H1 (cell line): ENCODE data around the gene CLRN1. TPM values are rescaled to one million over a fixed set of nuclear protein-coding genes. Genes with fewer than 3 reads are reported as not detected.

Experiments
- CTCF ChIA-PET: fragments of 300-600 bp; sonication (Branson Sonifier 250); formaldehyde crosslinking; loops from one replicate; lab custom pipeline; 2021; ENCODE audit not compliant: partially characterized antibody; lab: Charles Lee
- POLR2A ChIA-PET: fragments of 300-600 bp; sonication (Branson Sonifier 250); formaldehyde crosslinking; loops from one replicate; lab custom pipeline; 2021; ENCODE audit warnings: inconsistent platforms; ENCODE audit not compliant: partially characterized antibody; lab: Charles Lee
- DNase-seq, 2 experiments: peaks; one replicate each; pipeline versions ENCODE4 v3.0.0 to v3.0.0-alpha.2; 2010 to 2022; ENCODE audit warnings: low spot score in 2 of 2, low read depth in 1 of 2, mixed read lengths in 1 of 2
- FAIRE-seq: peaks from 2 replicates; lab custom pipeline; 2011; peaks lifted over from hg19 to GRCh38; lab: Jason Lieb, UNC
- H2AFZ ChIP-seq: 2 replicates; pipeline ENCODE4 v1.8.1; 2012; ENCODE audit warnings: low read length, inconsistent platforms
- H2AK5ac ChIP-seq: 2 replicates; pipeline ENCODE4 v1.6.1; 2013; ENCODE audit warnings: low read depth, low read length
- H2BK120ac ChIP-seq: replicated peaks from 2 replicates; pipeline ENCODE3; 2013; ENCODE audit warnings: low read depth, low read length, inconsistent platforms
- H2BK12ac ChIP-seq: 2 replicates; pipeline ENCODE4 v1.6.1; 2013; ENCODE audit warnings: low read depth, low read length
- H2BK15ac ChIP-seq: 2 replicates; pipeline ENCODE4 v1.6.1; 2013; ENCODE audit warnings: low read length
- H2BK20ac ChIP-seq: 2 replicates; pipeline ENCODE4 v1.6.1; 2013; ENCODE audit warnings: low read length
- H2BK5ac ChIP-seq: 2 replicates; pipeline ENCODE4 v1.6.1; 2013; ENCODE audit warnings: low read depth, low read length
- H3K14ac ChIP-seq: 2 replicates; pipeline ENCODE4 v1.6.1; 2013; ENCODE audit warnings: inconsistent platforms; ENCODE audit not compliant: insufficient read length
- H3K18ac ChIP-seq: 2 replicates; pipeline ENCODE4 v1.6.1; 2013; ENCODE audit warnings: low read length; ENCODE audit errors: extremely low read depth
- H3K23ac ChIP-seq: 2 replicates; pipeline ENCODE4 v1.6.1; 2013; ENCODE audit warnings: inconsistent platforms; ENCODE audit not compliant: insufficient read length
- H3K23me2 ChIP-seq: 2 replicates; pipeline ENCODE4 v1.6.1; 2013; ENCODE audit warnings: low read depth, low read length
- H3K27ac ChIP-seq: 2 replicates; pipeline ENCODE4 v1.6.1; 2011; ENCODE audit warnings: low read depth, low read length, inconsistent platforms
- H3K27me3 ChIP-seq, 4 experiments: replicated peaks in 1 of 4; 1 replicate in 1 of 4; 2 replicates in 3 of 4; pipeline versions ENCODE4 v1.6.1 to v1.8.1; 2011 to 2013; ENCODE audit warnings: low read length in 3 of 4, mild to moderate bottlenecking in 3 of 4, inconsistent platforms in 2 of 4, mixed read lengths in 2 of 4, moderate library complexity in 1 of 4; ENCODE audit not compliant: control insufficient read depth in 3 of 4, insufficient read depth in 3 of 4; ENCODE audit errors: extremely low read depth in 1 of 4
- H3K36me3 ChIP-seq, 4 experiments: 2 replicates each; pipeline versions ENCODE4 v1.6.1 to v1.8.1; 2011 to 2013; ENCODE audit warnings: mild to moderate bottlenecking in 4 of 4, low read length in 3 of 4, moderate library complexity in 2 of 4, control low read depth in 1 of 4, inconsistent platforms in 1 of 4; ENCODE audit not compliant: insufficient read depth in 4 of 4, control insufficient read depth in 2 of 4
- H3K4ac ChIP-seq: replicated peaks from 2 replicates; pipeline ENCODE3; 2013; ENCODE audit warnings: low read length, low read depth, mixed read lengths, inconsistent platforms; ENCODE audit not compliant: insufficient read length
- H3K4me1 ChIP-seq, 4 experiments: replicated peaks in 1 of 4; 1 replicate in 1 of 4; 2 replicates in 3 of 4; pipeline versions ENCODE4 v1.6.1 to v1.8.1; 2011 to 2013; ENCODE audit warnings: low read length in 3 of 4, inconsistent platforms in 2 of 4, mixed read lengths in 1 of 4; ENCODE audit not compliant: insufficient read depth in 4 of 4, control insufficient read depth in 3 of 4
- H3K4me2 ChIP-seq, 2 experiments: 2 replicates each; pipeline versions ENCODE4 v1.6.1 to v1.8.1; 2011 to 2013; ENCODE audit warnings: low read depth in 2 of 2, low read length in 2 of 2, control low read depth in 1 of 2, inconsistent platforms in 1 of 2, mild to moderate bottlenecking in 1 of 2; ENCODE audit not compliant: insufficient read depth in 1 of 2
- H3K4me3 ChIP-seq, 4 experiments: fragments of 200-600, 300-600 bp in 1 of 4; sonication (generic), shearing (Covaris generic), sonication (Bioruptor Twin) in 1 of 4; 2 replicates each; pipeline versions ENCODE4 v1.5.1 to v1.8.1; 2011 to 2016; ENCODE audit warnings: low read length in 4 of 4, low read depth in 3 of 4, control low read depth in 2 of 4, inconsistent platforms in 2 of 4, mild to moderate bottlenecking in 2 of 4, mixed read lengths in 1 of 4, moderate library complexity in 1 of 4; ENCODE audit not compliant: insufficient read depth in 2 of 4; ENCODE audit errors: extremely low read depth in 1 of 4
- H3K56ac ChIP-seq: replicated peaks from 2 replicates; pipeline ENCODE3; 2013; ENCODE audit warnings: low read depth, mild to moderate bottlenecking, mixed read lengths, low read length, inconsistent platforms; ENCODE audit not compliant: insufficient read length
- H3K79me1 ChIP-seq: 2 replicates; pipeline ENCODE4 v1.6.1; 2013; ENCODE audit warnings: low read depth, low read length, control low read depth
- H3K79me2 ChIP-seq, 2 experiments: 2 replicates each; pipeline versions ENCODE4 v1.6.1 to v1.8.1; 2012 to 2013; ENCODE audit warnings: low read length in 2 of 2, mild to moderate bottlenecking in 2 of 2, inconsistent platforms in 1 of 2; ENCODE audit not compliant: insufficient read depth in 2 of 2, control insufficient read depth in 1 of 2
- H3K9ac ChIP-seq, 4 experiments: replicated peaks in 1 of 4; 1 replicate in 1 of 4; 2 replicates in 3 of 4; pipeline versions ENCODE4 v1.6.1 to v1.8.1; 2011 to 2013; ENCODE audit warnings: low read depth in 3 of 4, low read length in 3 of 4, control low read depth in 2 of 4, mild to moderate bottlenecking in 2 of 4, moderate library complexity in 2 of 4, inconsistent platforms in 1 of 4; ENCODE audit errors: extremely low read depth in 1 of 4
- H3K9me3 ChIP-seq, 2 experiments: 2 replicates each; pipeline versions ENCODE4 v1.6.1 to v1.8.1; 2012 to 2013; ENCODE audit warnings: mild to moderate bottlenecking in 2 of 2, moderate library complexity in 2 of 2, control low read depth in 1 of 2, inconsistent platforms in 1 of 2, low read depth in 1 of 2, low read length in 1 of 2, mixed read lengths in 1 of 2; ENCODE audit not compliant: insufficient read depth in 2 of 2
- H4K20me1 ChIP-seq, 2 experiments: replicated peaks in 1 of 2; 2 replicates each; pipeline versions ENCODE3 to v1.8.1; 2011 to 2013; ENCODE audit warnings: inconsistent platforms in 2 of 2, low read length in 2 of 2, mild to moderate bottlenecking in 1 of 2; ENCODE audit not compliant: insufficient read depth in 2 of 2, control insufficient read depth in 1 of 2
- H4K5ac ChIP-seq: 2 replicates; pipeline ENCODE4 v1.6.1; 2013; ENCODE audit warnings: low read length, low read depth, mixed read lengths, inconsistent platforms; ENCODE audit not compliant: insufficient read length
- H4K8ac ChIP-seq: 2 replicates; pipeline ENCODE4 v1.8.0; 2013; ENCODE audit warnings: mild to moderate bottlenecking, moderate library complexity, low read length, inconsistent platforms; ENCODE audit not compliant: insufficient read depth; ENCODE audit errors: extremely low read depth
- H4K91ac ChIP-seq: replicated peaks from 2 replicates; pipeline ENCODE3; 2013; ENCODE audit warnings: low read length, mixed read lengths, inconsistent platforms; ENCODE audit not compliant: insufficient read length
- CBX5 ChIP-seq: fragments of 300-800, 300-1000 bp; sonication (generic); IDR thresholded peaks from 2 replicates; pipeline ENCODE4 v1.7.1; 2016; ENCODE audit warnings: antibody characterized with exemption, low read length, low read depth
- CEBPB ChIP-seq: IDR thresholded peaks from 2 replicates; pipeline ENCODE4 v1.6.1; 2012; ENCODE audit warnings: low read depth, low read length
- CHD2 ChIP-seq: IDR thresholded peaks from 2 replicates; pipeline ENCODE4 v1.6.1; 2012; ENCODE audit warnings: low read length, improper control_type of control experiment
- CTCF ChIP-seq, 3 experiments: IDR thresholded peaks; 1 replicate in 2 of 3; 2 replicates in 1 of 3; pipeline versions ENCODE4 v1.5.1 to v1.6.1; 2011; ENCODE audit warnings: low read length in 3 of 3, mild to moderate bottlenecking in 3 of 3, inconsistent platforms in 2 of 3, low read depth in 1 of 3, moderate library complexity in 1 of 3; ENCODE audit not compliant: insufficient read depth in 1 of 3; ENCODE audit errors: control extremely low read depth in 1 of 3
- FOSL1 ChIP-seq: IDR thresholded peaks from 2 replicates; pipeline ENCODE4 v1.6.1; 2011; ENCODE audit warnings: mild to moderate bottlenecking, low read depth, low read length, moderate library complexity; ENCODE audit not compliant: insufficient read depth
- GABPA ChIP-seq: IDR thresholded peaks from 2 replicates; pipeline ENCODE4 v1.6.1; 2011; ENCODE audit warnings: mild to moderate bottlenecking, low read length, moderate library complexity, borderline replicate concordance; ENCODE audit not compliant: insufficient read depth
- KDM4A ChIP-seq: IDR thresholded peaks from one replicate; pipeline ENCODE4 v1.7.1; 2012; ENCODE audit warnings: low read depth, mild to moderate bottlenecking, moderate library complexity, low read length, inconsistent platforms; ENCODE audit not compliant: severe bottlenecking
- NANOG ChIP-seq: IDR thresholded peaks from 2 replicates; pipeline ENCODE4 v1.6.1; 2011; ENCODE audit warnings: low read length, low read depth, mild to moderate bottlenecking, inconsistent platforms; ENCODE audit not compliant: insufficient read depth, poor library complexity, severe bottlenecking
- RBBP5 ChIP-seq: IDR thresholded peaks from 2 replicates; pipeline ENCODE4 v1.7.1; 2012; ENCODE audit warnings: low read depth, mild to moderate bottlenecking, inconsistent platforms, low read length, moderate library complexity, borderline replicate concordance
- RNF2 ChIP-seq: fragments of 200-900, 300-1000 bp; sonication (generic); IDR thresholded peaks from 2 replicates; pipeline ENCODE4 v1.7.1; 2016; ENCODE audit warnings: borderline replicate concordance, low read depth, mild to moderate bottlenecking, antibody characterized with exemption, low read length; ENCODE audit not compliant: poor library complexity, severe bottlenecking; ENCODE audit errors: missing control alignments
- SRF ChIP-seq: IDR thresholded peaks from 2 replicates; pipeline ENCODE4 v1.6.1; 2011; ENCODE audit warnings: mild to moderate bottlenecking, low read depth, low read length, moderate library complexity
- TCF12 ChIP-seq: IDR thresholded peaks from 2 replicates; pipeline ENCODE4 v1.6.1; 2011; ENCODE audit warnings: low read depth, mild to moderate bottlenecking, low read length
- ZNF274 ChIP-seq: IDR thresholded peaks from 2 replicates; pipeline ENCODE4 v1.7.0; 2012; ENCODE audit warnings: low read length, borderline replicate concordance; ENCODE audit errors: extremely low read depth
- polyA plus RNA-seq, 7 experiments: library from polyadenylated mRNA; depleted of rRNA in 3 of 7; stranded (reverse) in 5 of 7; unstranded in 2 of 7; fragments of >200 nt in 5 of 7; fragments of 200-250 nt in 2 of 7; gene quantifications; 1 replicate in 5 of 7; 2 replicates in 1 of 7; 4 replicates in 1 of 7; pipeline versions ENCODE4 v1.2.1 to v1.2.3, GENCODE V29; 2011 to 2013; ENCODE audit warnings: missing spikeins in 2 of 7, mixed read lengths in 2 of 7
- total RNA-seq: library from RNA; stranded (reverse); fragmentation: NEBNext Ultra II Directional; extraction: Animal tissue kit (Norgen Biotek cat#: 25700); gene quantifications from 2 replicates; pipeline ENCODE4 v1.2.1, GENCODE V29; 2021

The CLRN1 gene
- total and polyA plus RNA-seq, 2 of the 8 experiments (the other 6 are each of a cell fraction or from before 2014, with no cell fraction given), result 0.20 to 0.35 TPM

- Histone ChIP-seq H2BK15ac (no peak overlapping the region), H4K8ac (no peak overlapping the region), H3K4me3 (no peak overlapping the region), H2BK12ac (no peak overlapping the region), H3K9me3 (no peaks in the 10 kb centered on the region), H2AFZ (no peak overlapping the region), H3K36me3 (no peaks in the 10 kb centered on the region), H3K4me2 (no peak overlapping the region), H3K18ac (no peak overlapping the region), H3K56ac (no peak overlapping the region), H2BK5ac (no peak overlapping the region), H2BK20ac (no peak overlapping the region), H2BK120ac (no peak overlapping the region), H3K4me1 (0 out of 7 replicates have a peak, but pooled peaks cover 0 to under 1% (median 0%) of the 10 kb centered on the region in 4 experiments), H3K27ac (no peak overlapping the region), H3K79me1 (no peaks in the 10 kb centered on the region), H3K27me3 (no peaks in the 10 kb centered on the region), H4K91ac (no peak overlapping the region), H3K9ac (no peak overlapping the region), H3K14ac (no peak overlapping the region), H4K20me1 (no peaks in the 10 kb centered on the region), H3K4ac (no peak overlapping the region), H3K23ac (no peak overlapping the region), H4K5ac (no peak overlapping the region), H3K79me2 (no peaks in the 10 kb centered on the region), H3K23me2 (no peaks in the 10 kb centered on the region), H2AK5ac (no peak overlapping the region)
- ChIA-PET POLR2A (no interaction called here), CTCF (no interaction called here)
- no peak for DNase-seq
- no peak for FAIRE-seq
- no peak for TF ChIP-seq RBBP5
- no peak for TF ChIP-seq CEBPB
- no peak for TF ChIP-seq CTCF (IDR thresholded peaks at IDR 0.05; ENCODE audit: control extremely low read depth in 1 of 3, insufficient read depth in 1 of 3, low read depth in 1 of 3, low read length in 3 of 3)
- TF ChIP-seq SRF, result no peak
- TF ChIP-seq RNF2, result no peak
- no peak for TF ChIP-seq FOSL1
- no peak for TF ChIP-seq ZNF274
- no peak for TF ChIP-seq CBX5
- TF ChIP-seq NANOG, result no peak
- TF ChIP-seq CHD2, result no peak
- no peak for TF ChIP-seq GABPA
- TF ChIP-seq TCF12, result no peak
- no peak for TF ChIP-seq KDM4A
Measured at GRCh38 chr3:150984066-150984465, 11.5 kb upstream of the CLRN1 start.
